GM23248 (cell line): Measurements from ENCODE around the gene PDXDC1. TPM values are rescaled to one million over a fixed set of nuclear protein-coding genes. Genes with fewer than 3 reads are reported as not detected.
A peak's percentile ranks its signal among the peaks of the same experiment; 100 is the strongest.
"Not testable (repeated sequence)": the region's sequence is repeated elsewhere in the genome, so short reads cannot be mapped to it uniquely, and the experiment has no call there.

Experiments
- DNase-seq: peaks from one replicate; pipeline ENCODE4 v3.0.0-alpha.2; 2015
- H2AFZ ChIP-seq: fragments of 200-600 bp; sonication (generic); 2 replicates; pipeline ENCODE4 v1.6.1; 2016; ENCODE audit warnings: antibody characterized with exemption
- H3F3A ChIP-seq: fragments of 200-600 bp; sonication (generic); 2 replicates; pipeline ENCODE4 v1.6.1; 2016; ENCODE audit warnings: mild to moderate bottlenecking, antibody characterized with exemption, mixed run types; ENCODE audit not compliant: insufficient read depth
- H3K27ac ChIP-seq: fragments of 200-600 bp; sonication (generic); 2 replicates; pipeline ENCODE4 v1.5.1; 2016; ENCODE audit warnings: mild to moderate bottlenecking
- H3K27me3 ChIP-seq: fragments of 200-600 bp; sonication (generic); replicated peaks from 2 replicates; pipeline ENCODE4 v1.6.1; 2016; ENCODE audit warnings: mild to moderate bottlenecking; ENCODE audit not compliant: insufficient read depth
- H3K36me3 ChIP-seq: fragments of 200-600 bp; sonication (generic); 2 replicates; pipeline ENCODE4 v1.6.1; 2016; ENCODE audit warnings: low read depth, mild to moderate bottlenecking
- H3K4me1 ChIP-seq: fragments of 200-600 bp; sonication (generic); 2 replicates; pipeline ENCODE4 v1.6.1; 2016; ENCODE audit warnings: mild to moderate bottlenecking; ENCODE audit not compliant: insufficient read depth
- H3K4me2 ChIP-seq: fragments of 200-600 bp; sonication (generic); one replicate; pipeline ENCODE4 v1.6.1; 2016; ENCODE audit warnings: mild to moderate bottlenecking; ENCODE audit not compliant: unreplicated experiment
- H3K4me3 ChIP-seq: fragments of 200-600 bp; sonication (generic); 2 replicates; pipeline ENCODE4 v1.5.1; 2016; ENCODE audit warnings: mild to moderate bottlenecking
- H3K79me2 ChIP-seq: fragments of 200-600 bp; sonication (generic); 2 replicates; pipeline ENCODE4 v1.6.1; 2016; ENCODE audit warnings: mild to moderate bottlenecking; ENCODE audit not compliant: insufficient read depth
- H3K9ac ChIP-seq: fragments of 200-600 bp; sonication (generic); 2 replicates; pipeline ENCODE4 v1.6.1; 2016; ENCODE audit warnings: mild to moderate bottlenecking
- H3K9me2 ChIP-seq: fragments of 200-600 bp; sonication (generic); 2 replicates; pipeline ENCODE4 v1.6.1; 2016; ENCODE audit warnings: mixed run types, mild to moderate bottlenecking, moderate library complexity; ENCODE audit not compliant: insufficient read depth
- H3K9me3 ChIP-seq: fragments of 200-600 bp; sonication (generic); one replicate; pipeline ENCODE4 v1.6.1; 2017; ENCODE audit warnings: low read depth
- H4K20me1 ChIP-seq: fragments of 200-600 bp; sonication (generic); 2 replicates; pipeline ENCODE4 v1.6.0; 2016; ENCODE audit not compliant: insufficient read depth
- WGBS, 2 experiments: methylation state at CpG; one replicate each; pipeline ENCODE4 v1.1.6; 2015 to 2017; ENCODE audit warnings: low lambda C conversion rate in 2 of 2, low coverage in 1 of 2; ENCODE audit errors: missing lambda C conversion rate in 2 of 2; 5-methylcytosine and 5-hydroxymethylcytosine counted together
- in situ Hi-C: fragments of 300-500 bp; cut with MboI; formaldehyde crosslinking; loops from 2 replicates; pipeline ENCODE4 v1.15.0; 2020
- polyA plus RNA-seq: library from polyadenylated mRNA; unstranded; fragments of >200 nt; fragmentation: Nextera tagmentation; extraction: Ambion mirVana; gene quantifications from 2 replicates; pipeline ENCODE4 v1.2.1, GENCODE V29; 2016
- total RNA-seq: library from RNA; depleted of rRNA; stranded (reverse); fragments of >200 nt; shearing (Covaris generic); gene quantifications from 2 replicates; pipeline ENCODE4 v1.2.3, GENCODE V29; 2014

The PDXDC1 gene
- total and polyA plus RNA-seq, 2 experiments from 2014 or later: 61.1 to 63.9 TPM

DNA sequence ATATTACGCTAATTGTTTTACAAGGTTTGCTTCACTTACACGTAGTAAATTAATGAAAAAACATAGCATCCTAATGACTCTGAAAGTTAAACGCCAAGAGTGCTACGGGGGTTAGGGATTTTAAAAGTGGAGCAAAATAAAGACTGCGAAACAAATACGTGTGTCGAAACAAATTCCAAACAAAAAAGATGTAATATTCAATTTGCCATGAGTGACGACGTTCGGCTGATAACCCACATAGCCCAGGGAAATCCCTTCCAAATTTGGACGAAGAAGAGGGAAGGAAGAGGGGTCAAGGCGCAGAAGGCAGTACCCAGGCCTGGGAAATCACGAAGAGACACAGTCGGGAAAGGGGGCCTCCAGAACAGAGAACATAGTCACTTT, 118.7 kb downstream of the PDXDC1 start:
- H3K9me2 ChIP-seq, in situ Hi-C loops, H3F3A ChIP-seq, H3K9me3 ChIP-seq, H3K27me3 ChIP-seq, H3K36me3 ChIP-seq, H4K20me1 ChIP-seq, H3K4me1 ChIP-seq: not testable (repeated sequence)
- H3K79me2 ChIP-seq: peaks cover 44% of the 10 kb centered on the region
- H3K4me2 ChIP-seq: peak overlapping the region; percentile 75
- H2AFZ ChIP-seq: peak overlapping the region; percentile 93
- H3K9ac ChIP-seq: peak overlapping the region; percentile 87
- WGBS, 2 experiments: 2 to 5% methylated on average over 11 to 13 of the region's 14 CpGs
- peak overlapping the region; percentile 80 for H3K4me3 ChIP-seq
- peak; percentile 7 for DNase-seq
- peak overlapping the region; percentile 81 for H3K27ac ChIP-seq

DNA sequence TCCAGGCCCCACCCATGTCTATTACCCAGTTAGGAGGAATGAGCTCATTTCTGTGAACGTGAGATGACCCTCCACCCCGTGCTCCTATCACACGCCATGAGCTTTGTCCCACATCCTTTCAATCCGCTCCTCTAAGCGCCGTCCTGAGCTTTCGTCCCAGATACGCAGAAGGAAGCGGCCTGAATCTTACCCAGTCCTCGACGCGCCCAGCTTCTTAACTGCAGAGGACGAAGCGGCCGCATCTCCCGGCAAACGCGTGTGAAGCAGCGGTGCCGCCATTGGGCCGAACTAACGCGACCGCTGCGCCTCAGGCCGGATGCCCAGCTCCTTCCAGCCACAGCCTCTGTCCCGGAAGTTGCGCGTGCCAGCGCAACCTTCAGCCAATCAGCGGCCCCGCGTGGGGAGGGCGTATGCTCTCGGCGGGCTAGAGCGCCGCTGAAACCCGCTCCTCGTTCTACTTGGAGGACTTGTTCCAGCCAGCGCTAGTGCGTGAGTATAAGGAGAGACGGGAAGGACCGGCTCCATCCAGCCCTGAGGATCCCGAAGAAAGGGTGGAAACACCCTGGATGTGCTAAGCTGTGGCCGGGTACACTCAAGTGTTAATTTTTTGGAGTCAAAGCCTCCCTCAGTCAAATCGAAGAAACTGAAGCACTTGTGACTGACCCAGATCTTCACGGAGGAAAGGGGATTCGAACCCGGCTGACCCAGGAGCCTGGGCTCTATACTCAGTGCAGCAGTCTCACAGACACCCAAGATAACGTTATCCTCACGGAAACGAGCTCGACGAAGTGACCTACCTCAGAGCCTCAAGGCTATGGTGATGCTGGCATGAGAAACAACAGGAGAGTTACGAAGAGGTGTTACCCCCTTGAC, 119.4 kb downstream of the PDXDC1 start, which contains the start of gene RRN3:
Gene RRN3, minus strand, starts transcription at position 318 of the 873 bp plus-strand sequence. Its CDS starts 39 bp downstream, at position 279.
- Histone ChIP-seq H2AFZ (peak within 1 kb of the TSS; percentile 93), H3K79me2 (peaks cover 40% of the 10 kb centered on the region), H3K9ac (peak within 1 kb of the TSS; percentile 87), H3K4me3 (peak within 1 kb of the TSS; percentile 80), H3K4me2 (peak within 1 kb of the TSS; percentile 84), H3K27ac (peak within 1 kb of the TSS; percentile 81)
- H4K20me1 ChIP-seq, H3K36me3 ChIP-seq, in situ Hi-C loops, H3K9me2 ChIP-seq, H3K27me3 ChIP-seq, H3K4me1 ChIP-seq, H3F3A ChIP-seq, H3K9me3 ChIP-seq: not testable (repeated sequence)
- peak; percentile 97 for DNase-seq
- 1 to 2% methylated on average over 52 to 54 of the region's 56 CpGs for WGBS, 2 experiments

DNA sequence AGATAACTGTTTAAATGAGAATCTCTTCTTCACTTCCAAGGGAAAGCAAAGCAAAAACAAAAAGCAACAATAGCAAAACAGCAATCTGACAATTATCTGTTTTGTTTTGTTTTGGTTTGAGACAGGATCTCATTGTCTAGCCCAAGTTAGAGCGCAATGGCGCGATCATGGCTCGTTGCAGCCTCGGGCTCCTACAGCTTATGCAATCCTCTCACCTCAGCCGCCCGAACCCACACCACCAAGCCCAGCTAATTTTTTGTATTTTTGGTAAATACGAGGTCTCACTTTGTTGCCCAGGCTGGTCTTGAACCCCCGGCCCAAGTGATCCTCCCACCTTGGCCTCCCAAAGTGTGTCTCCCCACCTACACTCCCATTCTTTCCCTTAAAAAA, 121.8 kb downstream of the PDXDC1 start:
- H3K36me3 ChIP-seq, in situ Hi-C loops, H3K27ac ChIP-seq, H3K9ac ChIP-seq, H3K9me3 ChIP-seq, H3K4me3 ChIP-seq, DNase-seq, H3K9me2 ChIP-seq, H4K20me1 ChIP-seq, H3K4me2 ChIP-seq, H3K4me1 ChIP-seq, H2AFZ ChIP-seq, H3K27me3 ChIP-seq: not testable (repeated sequence)
- Histone ChIP-seq H3K79me2 (peaks cover 21% of the 10 kb centered on the region), H3F3A (peaks cover 10% of the 10 kb centered on the region; the same call in 1 of the 2 replicates)
- 81 to 87% methylated on average over 9 of the region's 9 CpGs for WGBS, 2 experiments

DNA sequence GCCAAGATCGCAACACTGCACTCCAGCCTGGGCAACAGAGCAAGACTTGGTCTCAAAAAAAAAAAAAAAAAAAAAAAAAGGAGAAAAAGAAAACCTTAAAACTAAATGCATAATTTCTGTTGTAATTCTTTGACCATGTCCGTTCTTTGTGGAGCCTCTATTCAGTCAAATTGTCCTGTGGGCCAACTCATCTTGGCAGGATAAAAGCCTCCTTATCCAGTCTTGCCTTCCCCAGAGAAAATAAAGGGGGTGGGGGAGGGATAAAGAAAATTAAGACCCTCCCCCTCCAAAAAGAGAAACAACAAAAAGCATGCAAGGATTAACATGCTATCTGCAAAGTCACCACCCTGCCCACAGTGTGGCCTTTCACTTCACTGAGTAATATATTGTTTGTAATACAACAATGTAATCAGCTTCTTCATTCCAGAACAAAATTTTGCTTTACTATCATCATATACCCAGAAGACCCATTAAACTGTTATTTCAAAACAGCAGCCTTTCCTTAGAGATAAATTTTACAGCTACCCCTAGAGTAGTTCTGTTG, 124.6 kb downstream of the PDXDC1 start:
- H3K79me2 ChIP-seq, H4K20me1 ChIP-seq, H3K4me2 ChIP-seq, H3K36me3 ChIP-seq, H3K27ac ChIP-seq, DNase-seq, H3K9ac ChIP-seq, in situ Hi-C loops, H3K9me3 ChIP-seq, H3K4me1 ChIP-seq, H3K4me3 ChIP-seq, H2AFZ ChIP-seq, H3K9me2 ChIP-seq, H3K27me3 ChIP-seq: not testable (repeated sequence)
- WGBS, 2 experiments: 54 to 56% methylated on average over 2 of the region's 2 CpGs
- peaks cover 10% of the 10 kb centered on the region; the same call in 1 of the 2 replicates for H3F3A ChIP-seq

DNA sequence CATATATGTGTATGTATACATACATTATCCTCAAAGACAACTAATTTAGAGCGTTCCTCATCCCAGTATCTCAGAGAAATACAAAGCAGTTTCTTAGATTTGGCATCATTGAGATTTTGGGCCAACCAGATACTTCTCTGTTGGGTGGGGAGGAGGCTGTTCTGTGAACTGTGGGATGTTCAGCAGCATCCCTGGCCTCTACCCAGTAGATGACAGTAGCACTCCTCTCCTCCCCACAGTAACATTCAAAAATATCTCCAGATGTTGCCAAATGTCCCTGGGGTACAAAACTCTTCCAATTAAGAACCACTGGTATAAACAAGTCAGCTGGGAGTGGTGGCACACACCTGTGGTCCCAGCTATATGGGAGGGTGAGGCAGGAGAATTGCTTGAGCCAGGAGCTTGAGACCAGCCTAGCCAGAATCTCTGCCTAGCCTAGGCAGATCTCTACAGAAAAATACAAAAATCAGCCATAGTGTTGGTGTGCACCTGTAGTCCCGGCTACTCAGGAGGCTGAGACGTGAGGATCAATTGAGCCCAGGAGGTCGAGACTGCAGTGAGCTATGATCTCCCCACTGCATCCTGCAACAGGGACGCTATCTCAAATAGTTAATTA, 125.7 kb downstream of the PDXDC1 start:
- peak; percentile 2 for DNase-seq
- H3K36me3 ChIP-seq, H4K20me1 ChIP-seq, H3K27me3 ChIP-seq, H2AFZ ChIP-seq, H3K4me3 ChIP-seq, H3K9ac ChIP-seq, H3K27ac ChIP-seq, H3K4me1 ChIP-seq, H3K79me2 ChIP-seq, in situ Hi-C loops, H3K4me2 ChIP-seq, H3K9me3 ChIP-seq, H3K9me2 ChIP-seq: not testable (repeated sequence)
- H3F3A ChIP-seq: peaks cover 10% of the 10 kb centered on the region; the same call in 1 of the 2 replicates
- 39 to 50% methylated on average over 5 of the region's 5 CpGs for WGBS, 2 experiments

DNA sequence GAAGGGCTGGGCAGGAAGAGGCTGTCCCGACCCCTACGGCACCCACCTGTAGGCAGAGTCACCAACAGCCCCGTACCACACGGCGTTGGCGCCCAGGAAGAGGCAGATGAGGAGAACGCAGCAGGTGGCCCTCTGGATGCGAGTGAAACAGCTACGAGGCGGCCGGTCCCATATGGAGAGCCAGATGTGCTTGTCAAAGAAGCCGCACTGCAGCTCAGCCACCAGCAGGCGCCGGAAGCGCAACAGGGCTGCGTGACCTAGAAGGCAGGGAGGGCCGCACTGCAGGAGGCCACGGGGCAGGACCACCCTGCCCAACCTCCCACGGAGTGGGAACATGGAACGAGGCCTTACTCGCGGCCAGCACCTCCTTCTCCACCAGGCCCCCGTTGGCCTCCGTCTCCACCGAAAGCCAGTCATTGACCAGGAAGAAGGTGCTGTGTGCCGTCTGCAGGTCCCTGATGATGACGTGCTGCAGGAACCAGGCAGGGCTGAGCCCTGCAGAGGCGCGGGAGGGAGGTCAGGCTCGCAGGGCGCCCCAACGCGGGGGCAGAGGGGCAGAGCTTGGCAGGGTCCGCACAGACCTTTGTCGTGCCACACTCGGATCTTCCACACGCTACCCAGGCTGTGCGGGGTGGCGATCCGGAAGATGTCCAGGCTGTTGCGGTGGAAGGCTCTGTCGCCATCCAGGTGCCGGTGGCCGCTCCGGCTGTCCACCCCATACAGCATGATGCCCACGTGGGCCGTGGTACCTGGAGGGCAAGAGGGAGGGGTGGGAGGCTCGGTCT, 153.0 kb downstream of the PDXDC1 start:
- H3K4me2 ChIP-seq, H3K9me2 ChIP-seq, DNase-seq, H3K27me3 ChIP-seq, H3K79me2 ChIP-seq, in situ Hi-C loops, H3K4me1 ChIP-seq, H2AFZ ChIP-seq, H3K27ac ChIP-seq, H3K9ac ChIP-seq, H3F3A ChIP-seq, H3K36me3 ChIP-seq, H4K20me1 ChIP-seq, H3K9me3 ChIP-seq, H3K4me3 ChIP-seq: not testable (repeated sequence)
- 92 to 96% methylated on average over 15 to 28 of the region's 48 CpGs for WGBS, 2 experiments
